Transverse colon (tissue), 4 donors: ENCODE results near the gene SH3PXD2B. TPM values are rescaled to one million over a fixed set of nuclear protein-coding genes. Genes with fewer than 3 reads are reported as not detected.

ENCODE experiments used
- DNase-seq: peaks from one replicate; pipeline ENCODE4 v3.0.0-alpha.2; 2019
- H3K27ac ChIP-seq, 4 donors: fragments of 200-600 bp; sonication (generic); 2 replicates each; pipeline ENCODE4 v1.5.1; 2016 to 2018; ENCODE audit warnings: inconsistent platforms in 4 of 4
- H3K27me3 ChIP-seq: fragments of 200-600 bp; sonication (generic); 2 replicates; pipeline ENCODE4 v1.5.1; 2017; ENCODE audit warnings: inconsistent platforms
- H3K36me3 ChIP-seq, 4 donors: fragments of 200-600 bp; sonication (generic); 2 replicates each; pipeline ENCODE4 v1.5.1; 2017 to 2019; ENCODE audit warnings: inconsistent platforms in 4 of 4
- H3K4me1 ChIP-seq, 4 donors: fragments of 200-600 bp; sonication (generic); 2 replicates each; pipeline ENCODE4 v1.5.1; 2017 to 2020; ENCODE audit warnings: inconsistent platforms in 4 of 4
- H3K4me3 ChIP-seq, 4 donors: fragments of 200-600 bp; sonication (generic); 1 replicate in 1 of 4; 2 replicates in 3 of 4; pipeline versions ENCODE4 v1.5.1 to v1.6.1; 2017 to 2019; ENCODE audit warnings: inconsistent platforms in 4 of 4
- H3K9me3 ChIP-seq, 2 donors: fragments of 200-600 bp; sonication (generic); 2 replicates each; pipeline ENCODE4 v1.5.1; 2017 to 2019; ENCODE audit warnings: inconsistent platforms in 2 of 2
- CTCF ChIP-seq, 5 experiments: fragments of 200-600 bp in 3 of 5; fragments of 450-650 bp in 2 of 5; sonication (generic) in 3 of 5; IDR thresholded peaks; 1 replicate in 2 of 5; 2 replicates in 3 of 5; pipeline ENCODE4 v1.5.1; 2016 to 2017; ENCODE audit warnings: antibody characterized with exemption in 5 of 5, inconsistent platforms in 3 of 5, mild to moderate bottlenecking in 2 of 5, moderate library complexity in 1 of 5
- EP300 ChIP-seq: sonication (generic); formaldehyde crosslinking; IDR thresholded peaks from one replicate; pipeline ENCODE4 v1.6.1; 2017; ENCODE audit warnings: antibody characterized with exemption, low read depth
- POLR2A ChIP-seq: fragments of 450-650 bp; IDR thresholded peaks from one replicate; pipeline ENCODE4 v1.6.1; 2016; ENCODE audit warnings: antibody characterized with exemption, mild to moderate bottlenecking, moderate library complexity
- POLR2AphosphoS5 ChIP-seq, 3 donors: sonication (generic); formaldehyde crosslinking; IDR thresholded peaks; one replicate each; pipeline ENCODE4 v1.6.1; 2016; ENCODE audit warnings: antibody characterized with exemption in 3 of 3
- WGBS, 2 donors: methylation state at CpG; one replicate each; pipeline ENCODE4 v1.1.5; 2018; ENCODE audit warnings: low coverage in 1 of 2; 5-methylcytosine and 5-hydroxymethylcytosine counted together
- in situ Hi-C, 4 donors: fragments of 200-750 bp; cut with MboI; loops; one replicate each; pipeline versions ENCODE4 v1.15.0 to v1.15.1; 2017; ENCODE audit warnings: low sequenced_read_pairs in 3 of 4, low pct_ligation_motif_present in 1 of 4, low pct_unique_long_range_greater_than_20kb in 1 of 4
- intact Hi-C: fragments of 100-400 bp; cut with DNase I; formaldehyde crosslinking; loops from one replicate; pipeline ENCODE4 v1.15.1; 2023; ENCODE audit warnings: low total_unique reads
- total RNA-seq, 4 donors: library from RNA; depleted of rRNA; stranded (reverse); fragments of >200 nt; gene quantifications; one replicate each; pipeline ENCODE4 v1.1.0, GENCODE V29; 2016

The SH3PXD2B gene
- total RNA-seq, 4 donors from 2014 or later = 10.2 to 26.6 (median 14.6) TPM

GRCh38 chr5:172407822-172408221 lies 46.5 kb downstream of the SH3PXD2B start:
- peaks cover 15 to 42% (median 19%) of the 10 kb centered on the region in 4 donors for H3K4me1 ChIP-seq
- H3K27ac ChIP-seq = peak overlapping the region; percentile 18 to 50 (median 39)

GRCh38 chr5:172407241-172407691 lies 47.1 kb downstream of the SH3PXD2B start:
- 70% methylated on average over 3 of the region's 3 CpGs; no CpG with 5 or more reads in 1 of the 2 donors for WGBS, 2 donors
- Histone ChIP-seq H3K27ac (peak overlapping the region; percentile 18 to 50 (median 39)), H3K4me3 (no peak overlapping the region), H3K9me3 (no peaks in the 10 kb centered on the region), H3K27me3 (no peaks in the 10 kb centered on the region), H3K36me3 (no peaks in the 10 kb centered on the region), H3K4me1 (peaks cover 15 to 42% (median 18%) of the 10 kb centered on the region in 4 donors)
- intact Hi-C loops = no loop called here
- no peak for TF ChIP-seq EP300
- no peak for TF ChIP-seq CTCF (IDR thresholded peaks at IDR 0.05)
- no peak for TF ChIP-seq POLR2A
- TF ChIP-seq POLR2AphosphoS5 (IDR thresholded peaks at IDR 0.05) = no peak
- no peak for DNase-seq
- in situ Hi-C loops = no loop called here

More at GRCh38 chr5:172407822-172408221, 46.5 kb downstream of the SH3PXD2B start:
- Histone ChIP-seq H3K9me3 (no peaks in the 10 kb centered on the region), H3K4me3 (no peak overlapping the region), H3K27me3 (no peaks in the 10 kb centered on the region), H3K36me3 (no peaks in the 10 kb centered on the region)
- intact Hi-C loops = no loop called here
- in situ Hi-C loops = no loop called here
- 73 to 79% methylated on average over 2 to 9 of the region's 9 CpGs for WGBS, 2 donors
- TF ChIP-seq POLR2AphosphoS5 (IDR thresholded peaks at IDR 0.05) = no peak
- TF ChIP-seq CTCF (IDR thresholded peaks at IDR 0.05) = no peak
- TF ChIP-seq EP300 = no peak
- TF ChIP-seq POLR2A = no peak
- DNase-seq = no peak

- no peak for DNase-seq
- in situ Hi-C loops (no loop called here), intact Hi-C loops (no loop called here)
- Histone ChIP-seq H3K27me3 (no peaks in the 10 kb centered on the region), H3K27ac (no peak overlapping the region), H3K36me3 (no peaks in the 10 kb centered on the region), H3K9me3 (no peaks in the 10 kb centered on the region), H3K4me1 (peaks cover 5 to 26% (median 10%) of the 10 kb centered on the region in 4 donors), H3K4me3 (no peak overlapping the region)
- TF ChIP-seq CTCF (IDR thresholded peaks at IDR 0.05) (no peak), POLR2A (no peak), POLR2AphosphoS5 (IDR thresholded peaks at IDR 0.05) (no peak), EP300 (no peak)
- 83 to 91% methylated on average over 4 to 9 of the region's 9 CpGs for WGBS, 2 donors
Measured at GRCh38 chr5:172405226-172406107, 48.9 kb downstream of the SH3PXD2B start.

GRCh38 chr5:172404746-172405145 lies 49.6 kb downstream of the SH3PXD2B start:
- Histone ChIP-seq H3K9me3 (no peaks in the 10 kb centered on the region), H3K27ac (peak overlapping the region in 2 of 4 donors; percentile 82 to 88), H3K36me3 (no peaks in the 10 kb centered on the region), H3K4me1 (peaks cover 5 to 26% (median 10%) of the 10 kb centered on the region in 4 donors), H3K4me3 (no peak overlapping the region), H3K27me3 (no peaks in the 10 kb centered on the region)
- in situ Hi-C loops = no loop called here
- TF ChIP-seq POLR2A (no peak), POLR2AphosphoS5 (IDR thresholded peaks at IDR 0.05) (no peak), CTCF (IDR thresholded peaks at IDR 0.05) (no peak), EP300 (no peak)
- intact Hi-C loops = no loop called here
- DNase-seq = no peak
- WGBS, 2 donors = 80 to 89% methylated on average over 1 to 4 of the region's 4 CpGs
